Stomach (tissue), 4 donors: ENCODE measurements around the gene AREL1.

Experiments
- EP300 ChIP-seq: sonication (generic); formaldehyde crosslinking; IDR thresholded peaks from one replicate; pipeline ENCODE4 v1.6.1; 2017; ENCODE audit warnings: antibody characterized with exemption
- POLR2A ChIP-seq, 4 donors: fragments of 450-650 bp; IDR thresholded peaks; one replicate each; pipeline ENCODE4 v1.6.1; 2016; ENCODE audit warnings: antibody characterized with exemption in 4 of 4, control low read depth in 2 of 4, mild to moderate bottlenecking in 1 of 4, moderate library complexity in 1 of 4
- POLR2AphosphoS5 ChIP-seq, 3 donors: sonication (generic); formaldehyde crosslinking; IDR thresholded peaks; one replicate each; pipeline ENCODE4 v1.6.1; 2016; ENCODE audit warnings: antibody characterized with exemption in 3 of 3
- TF ChIP-seq, protein P1 (sequence below), 7 experiments: fragments of 450-650 bp in 4 of 7; fragments of 200-600 bp in 3 of 7; sonication (generic) in 3 of 7; IDR thresholded peaks; one replicate each; pipeline ENCODE4 v1.5.1; 2016 to 2019; ENCODE audit warnings: antibody characterized with exemption in 7 of 7, control low read depth in 2 of 7, mild to moderate bottlenecking in 1 of 7

DNA sequence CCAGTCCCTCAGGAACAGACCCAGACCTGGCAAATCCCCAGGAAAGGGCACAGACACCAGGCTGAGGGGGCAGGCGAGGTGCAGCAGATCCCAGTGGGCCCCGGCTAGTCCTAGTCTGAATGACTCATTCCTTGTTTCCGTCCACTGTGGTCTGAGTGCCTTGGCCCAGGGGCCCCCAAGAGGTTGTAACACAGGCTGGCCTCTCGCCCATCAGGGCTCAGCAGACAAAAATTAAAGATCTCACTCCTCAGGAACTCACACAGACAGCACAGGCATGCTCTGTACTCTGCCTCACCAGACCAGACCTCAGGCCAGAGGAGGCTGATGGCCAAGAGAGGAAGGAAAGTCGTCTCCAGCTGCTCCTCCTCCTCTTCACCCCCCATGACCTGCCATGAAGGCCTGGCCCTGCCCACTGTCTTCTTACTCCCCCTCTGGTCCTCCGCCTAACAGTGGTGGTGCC is 93.2 kb downstream of the AREL1 start:
- TF ChIP-seq, protein P1, sequence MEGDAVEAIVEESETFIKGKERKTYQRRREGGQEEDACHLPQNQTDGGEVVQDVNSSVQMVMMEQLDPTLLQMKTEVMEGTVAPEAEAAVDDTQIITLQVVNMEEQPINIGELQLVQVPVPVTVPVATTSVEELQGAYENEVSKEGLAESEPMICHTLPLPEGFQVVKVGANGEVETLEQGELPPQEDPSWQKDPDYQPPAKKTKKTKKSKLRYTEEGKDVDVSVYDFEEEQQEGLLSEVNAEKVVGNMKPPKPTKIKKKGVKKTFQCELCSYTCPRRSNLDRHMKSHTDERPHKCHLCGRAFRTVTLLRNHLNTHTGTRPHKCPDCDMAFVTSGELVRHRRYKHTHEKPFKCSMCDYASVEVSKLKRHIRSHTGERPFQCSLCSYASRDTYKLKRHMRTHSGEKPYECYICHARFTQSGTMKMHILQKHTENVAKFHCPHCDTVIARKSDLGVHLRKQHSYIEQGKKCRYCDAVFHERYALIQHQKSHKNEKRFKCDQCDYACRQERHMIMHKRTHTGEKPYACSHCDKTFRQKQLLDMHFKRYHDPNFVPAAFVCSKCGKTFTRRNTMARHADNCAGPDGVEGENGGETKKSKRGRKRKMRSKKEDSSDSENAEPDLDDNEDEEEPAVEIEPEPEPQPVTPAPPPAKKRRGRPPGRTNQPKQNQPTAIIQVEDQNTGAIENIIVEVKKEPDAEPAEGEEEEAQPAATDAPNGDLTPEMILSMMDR (IDR thresholded peaks at IDR 0.05), result no peak
- TF ChIP-seq POLR2AphosphoS5 (IDR thresholded peaks at IDR 0.05) (peak in 2 of 3 donors; percentile 20 to 48), POLR2A (IDR thresholded peaks at IDR 0.05) (no peak), EP300 (no peak)
